Esophagus squamous epithelium (tissue), 4 donors: Measurements from ENCODE around the gene GPX2.

Source experiments
- CTCF ChIP-seq, 6 experiments: fragments of 450-650 bp in 4 of 6; fragments of 200-600 bp in 2 of 6; sonication (generic) in 2 of 6; IDR thresholded peaks; one replicate each; pipeline ENCODE4 v1.5.1; 2016 to 2019; ENCODE audit warnings: antibody characterized with exemption in 6 of 6, mild to moderate bottlenecking in 4 of 6, moderate library complexity in 4 of 6
- POLR2A ChIP-seq, 4 donors: fragments of 450-650 bp; IDR thresholded peaks; one replicate each; pipeline ENCODE4 v1.6.1; 2017; ENCODE audit warnings: antibody characterized with exemption in 4 of 4, mild to moderate bottlenecking in 4 of 4, moderate library complexity in 3 of 4

GRCh38 chr14:64955297-64955696 is 12.8 kb upstream of the GPX2 start:
- TF ChIP-seq CTCF (IDR thresholded peaks at IDR 0.05) (no peak), POLR2A (IDR thresholded peaks at IDR 0.05) (no peak)
